Measurements from ENCODE around the gene RMDN2.

- TF ChIP-seq EZH2phosphoT487 (IDR thresholded peaks at IDR 0.05; ENCODE audit: low read length) = no peak
- no peak for TF ChIP-seq CTCF (IDR thresholded peaks at IDR 0.05; ENCODE audit: low read length)
- no peak for TF ChIP-seq EZH2 (optimal IDR thresholded peaks at IDR 0.05; ENCODE audit: low read depth, low read length)
Observed at GRCh38 chr2:38013158-38013752, 88.2 kb downstream of the RMDN2 start.
